HG02678 (cell line): ENCODE measurements around the gene ASXL2.

Experiments used
- ATAC-seq: cut with Tn5 transposase; IDR thresholded peaks from one replicate; pipeline ENCODE4 v1.9.1; 2021; ENCODE audit warnings: mild to moderate bottlenecking, moderate library complexity; ENCODE audit not compliant: unreplicated experiment

The ASXL2 gene

GRCh38 chr2:25808006-25808383 is 70.3 kb downstream of the ASXL2 start:
- no peak for ATAC-seq

GRCh38 chr2:25806941-25807340 is 71.3 kb downstream of the ASXL2 start:
- no peak for ATAC-seq

GRCh38 chr2:25805987-25806386 is 72.3 kb downstream of the ASXL2 start:
- no peak for ATAC-seq

- ATAC-seq, result no peak
Observed at GRCh38 chr2:25804338-25804737, 73.9 kb downstream of the ASXL2 start.

- no peak for ATAC-seq
Observed at GRCh38 chr2:25799301-25799700, 79.0 kb downstream of the ASXL2 start.

- no peak for ATAC-seq
Observed at GRCh38 chr2:25797620-25798488, 80.4 kb downstream of the ASXL2 start.

GRCh38 chr2:25794544-25795276 is 83.6 kb downstream of the ASXL2 start:
- peak; percentile 69 for ATAC-seq

GRCh38 chr2:25790074-25790790 is 88.1 kb downstream of the ASXL2 start:
- no peak for ATAC-seq

- no peak for ATAC-seq
Observed at GRCh38 chr2:25788457-25788856, 89.8 kb downstream of the ASXL2 start.

GRCh38 chr2:25787020-25787419 is 91.3 kb downstream of the ASXL2 start:
- ATAC-seq, result no peak

- no peak for ATAC-seq
Observed at GRCh38 chr2:25784404-25784803, 93.9 kb downstream of the ASXL2 start.

GRCh38 chr2:25777077-25777476 is 101.2 kb downstream of the ASXL2 start:
- ATAC-seq, result no peak

GRCh38 chr2:25772078-25772477 is 106.2 kb downstream of the ASXL2 start:
- no peak for ATAC-seq

- no peak for ATAC-seq
Observed at GRCh38 chr2:25763575-25763974, 114.7 kb downstream of the ASXL2 start.

- ATAC-seq, result no peak
Observed at GRCh38 chr2:25760297-25760696, 118.0 kb downstream of the ASXL2 start.

GRCh38 chr2:25758348-25758747 is 119.9 kb downstream of the ASXL2 start:
- ATAC-seq, result no peak

GRCh38 chr2:25757906-25758305 is 120.4 kb downstream of the ASXL2 start:
- ATAC-seq, result no peak

GRCh38 chr2:25756536-25756935 is 121.8 kb downstream of the ASXL2 start:
- ATAC-seq, result no peak

GRCh38 chr2:25749676-25750075 is 128.6 kb downstream of the ASXL2 start:
- ATAC-seq, result no peak

- ATAC-seq, result no peak
Observed at GRCh38 chr2:25744055-25744454, 134.2 kb downstream of the ASXL2 start.

GRCh38 chr2:25743132-25743830 is 135.0 kb downstream of the ASXL2 start:
- ATAC-seq, result no peak
